Spinal cord (tissue), 10 donors: ENCODE results near the gene SEMA7A. TPM values are rescaled to one million over a fixed set of nuclear protein-coding genes. Genes with fewer than 3 reads are reported as not detected.

Experiments
- DNase-seq, 6 donors: peaks; one replicate each; pipeline versions ENCODE4 v3.0.0 to v3.0.0-alpha.2; 2013 to 2015; ENCODE audit warnings: low spot score in 6 of 6, low read depth in 4 of 6
- H3K27ac ChIP-seq: one replicate; pipeline ENCODE4 v1.5.1; 2013; ENCODE audit warnings: low read depth, low read length, control low read depth
- H3K27me3 ChIP-seq: one replicate; pipeline ENCODE4 v1.6.1; 2013; ENCODE audit warnings: low read length; ENCODE audit not compliant: control insufficient read depth, insufficient read depth
- H3K36me3 ChIP-seq: one replicate; pipeline ENCODE4 v1.6.1; 2013; ENCODE audit warnings: low read length; ENCODE audit not compliant: control insufficient read depth, insufficient read depth
- H3K4me1 ChIP-seq: one replicate; pipeline ENCODE4 v1.6.1; 2013; ENCODE audit warnings: low read length; ENCODE audit not compliant: control insufficient read depth, insufficient read depth
- H3K4me3 ChIP-seq: one replicate; pipeline ENCODE4 v1.5.1; 2013; ENCODE audit warnings: low read depth, low read length, control low read depth
- H3K9me3 ChIP-seq: one replicate; pipeline ENCODE4 v1.6.1; 2013; ENCODE audit warnings: low read length; ENCODE audit not compliant: control insufficient read depth, insufficient read depth
- whole genome bisulfite sequencing: methylation state at CpG from one replicate; pipeline ENCODE4 v1.1.5; 2013; ENCODE audit warnings: missing lambda C conversion rate; ENCODE audit not compliant: insufficient coverage; 5-methylcytosine and 5-hydroxymethylcytosine counted together
- polyA plus RNA-seq, 2 donors: library from polyadenylated mRNA; unstranded; fragments of 120-200 nt; gene quantifications; one replicate each; pipeline ENCODE4 v1.2.1, GENCODE V29; 2013; ENCODE audit not compliant: insufficient read length in 2 of 2
- total RNA-seq, 2 donors: library from RNA; depleted of rRNA in 1 of 2; stranded (reverse); fragments of 120-200 nt in 1 of 2; fragments of >200 nt in 1 of 2; gene quantifications; one replicate each; pipeline versions ENCODE4 v1.2.3 to v1.2.4, GENCODE V29; 2013 to 2014
- donor health status: healthy.

SEMA7A gene
- total and polyA plus RNA-seq, 4 donors = 12.3 to 45.1 (median 35.2) TPM

DNA sequence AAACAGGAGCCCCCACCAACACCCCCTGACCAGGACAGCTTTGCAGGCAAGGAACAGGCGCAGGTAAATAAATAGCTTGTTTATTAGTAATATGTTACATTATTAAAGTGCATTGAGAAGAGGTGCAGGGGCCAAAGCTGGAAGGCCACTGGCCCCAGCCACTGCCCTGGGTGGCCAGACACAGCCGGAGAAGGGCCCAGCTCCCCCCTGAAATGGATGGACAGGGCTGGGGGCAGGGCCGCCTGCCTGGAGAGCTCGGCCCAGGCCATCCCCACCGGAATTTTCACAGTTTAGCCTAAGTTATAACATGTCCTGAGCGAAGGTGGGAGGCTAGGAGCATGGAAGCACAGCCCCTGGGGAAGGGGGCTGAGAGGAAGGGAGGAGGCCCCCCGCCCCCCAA is 24.5 kb downstream of the SEMA7A start:
- peaks cover 39% of the 10 kb centered on the region for H3K36me3 ChIP-seq
- no peak for DNase-seq
- no peaks in the 10 kb centered on the region for H3K27me3 ChIP-seq
- no peaks in the 10 kb centered on the region for H3K9me3 ChIP-seq
- H3K27ac ChIP-seq = no peak overlapping the region
- peaks cover 42% of the 10 kb centered on the region for H3K4me1 ChIP-seq
- no peak overlapping the region for H3K4me3 ChIP-seq
- 67% methylated on average over 1 of the region's 7 CpGs for WGBS

DNA sequence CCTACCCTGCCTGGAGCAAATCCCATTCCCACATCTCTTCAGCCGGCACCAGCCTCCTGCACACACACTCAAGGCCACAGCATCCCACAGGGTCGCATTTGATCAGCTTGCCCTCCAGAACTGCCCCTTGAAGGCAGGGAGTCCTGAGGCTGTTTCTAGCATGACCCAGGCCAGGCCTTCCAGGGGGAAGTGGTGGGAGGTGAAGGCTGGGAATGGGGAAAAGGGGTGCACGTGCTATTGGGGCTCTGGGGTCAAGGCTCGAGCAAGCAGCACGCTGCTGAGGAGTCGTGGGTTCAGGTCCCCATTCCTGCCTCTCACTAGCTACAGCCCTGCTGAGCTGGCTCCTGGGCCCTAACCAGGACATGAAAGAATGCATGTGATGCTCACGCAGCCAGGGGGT is 24.9 kb downstream of the SEMA7A start:
- Histone ChIP-seq H3K4me1 (peaks cover 46% of the 10 kb centered on the region), H3K36me3 (peaks cover 35% of the 10 kb centered on the region), H3K4me3 (no peak overlapping the region), H3K9me3 (no peaks in the 10 kb centered on the region), H3K27ac (no peak overlapping the region), H3K27me3 (no peaks in the 10 kb centered on the region)
- 75% methylated on average over 6 of the region's 7 CpGs for WGBS
- no peak for DNase-seq

DNA sequence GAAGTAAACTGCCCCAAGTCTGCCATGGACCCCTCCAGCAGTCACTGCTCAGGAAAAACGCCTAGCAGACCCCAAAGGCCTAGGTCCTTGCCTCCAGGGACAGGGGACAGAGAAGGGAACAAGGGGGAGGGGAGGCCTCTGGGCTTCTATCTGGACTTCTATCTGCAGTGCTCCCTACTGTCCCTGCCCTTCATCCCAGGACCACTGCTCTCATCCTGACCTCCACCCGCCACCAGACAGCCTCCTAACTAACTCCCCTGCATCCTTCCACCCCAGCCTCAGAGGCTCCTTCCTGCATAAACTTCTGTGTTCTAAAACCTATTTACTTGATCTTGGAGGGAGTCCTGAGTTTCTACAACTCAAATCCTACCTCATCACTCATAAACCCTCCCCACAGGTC is 25.4 kb downstream of the SEMA7A start:
- Histone ChIP-seq H3K27ac (no peak overlapping the region), H3K4me3 (no peak overlapping the region), H3K27me3 (no peaks in the 10 kb centered on the region), H3K9me3 (no peaks in the 10 kb centered on the region), H3K4me1 (peaks cover 50% of the 10 kb centered on the region), H3K36me3 (peaks cover 31% of the 10 kb centered on the region)
- WGBS = 80% methylated on average over 2 of the region's 2 CpGs
- DNase-seq = no peak

DNA sequence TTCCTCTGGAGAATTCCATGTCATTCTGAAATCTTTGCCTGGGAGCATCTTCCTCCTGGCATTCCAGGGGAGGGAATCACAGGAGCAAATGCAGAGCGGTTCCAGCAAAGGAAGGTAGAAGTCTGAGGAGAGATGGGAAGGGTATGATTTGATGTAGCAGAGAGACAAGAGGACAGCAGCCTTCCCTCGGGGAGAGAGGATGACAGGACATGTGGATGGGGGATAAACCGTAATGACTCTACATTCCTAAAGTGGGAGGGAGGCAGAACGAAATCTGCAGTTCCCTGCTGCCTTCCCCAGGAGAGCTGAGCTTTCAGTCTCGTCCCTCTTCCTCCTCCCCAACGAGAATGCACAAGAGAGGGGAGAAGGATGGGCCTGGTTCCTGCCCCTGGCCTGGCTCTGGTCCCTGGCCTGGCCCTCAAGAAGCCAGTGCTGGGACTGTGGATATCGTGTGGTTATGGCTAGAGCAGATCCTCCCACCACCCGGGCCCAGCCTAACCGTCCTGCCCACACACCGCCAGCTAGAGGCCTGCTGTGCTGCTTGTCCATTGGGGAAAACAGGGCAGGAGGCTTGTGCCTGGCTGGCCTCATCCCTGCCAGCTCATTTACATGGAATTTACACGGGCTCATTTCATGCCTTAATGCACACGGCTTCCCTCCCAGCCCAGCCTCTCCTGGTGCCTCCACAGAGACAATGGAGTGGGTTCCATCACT is 26.6 kb downstream of the SEMA7A start:
- H3K36me3 ChIP-seq = peaks cover 28% of the 10 kb centered on the region
- H3K4me1 ChIP-seq = peaks cover 51% of the 10 kb centered on the region
- no peaks in the 10 kb centered on the region for H3K27me3 ChIP-seq
- no peak overlapping the region for H3K4me3 ChIP-seq
- no peaks in the 10 kb centered on the region for H3K9me3 ChIP-seq
- 20% methylated on average over 6 of the region's 12 CpGs for WGBS
- peak in 4 of 6 donors; percentile 15 to 80 (median 58) for DNase-seq
- H3K27ac ChIP-seq = no peak overlapping the region

GRCh38 chr15:74406517-74406916 is 27.2 kb downstream of the SEMA7A start:
- Histone ChIP-seq H3K27me3 (peaks cover 2% of the 10 kb centered on the region), H3K9me3 (no peaks in the 10 kb centered on the region), H3K27ac (no peak overlapping the region), H3K4me1 (peaks cover 47% of the 10 kb centered on the region), H3K4me3 (no peak overlapping the region), H3K36me3 (peaks cover 21% of the 10 kb centered on the region)
- 89% methylated on average over 4 of the region's 4 CpGs for WGBS
- no peak for DNase-seq

DNA sequence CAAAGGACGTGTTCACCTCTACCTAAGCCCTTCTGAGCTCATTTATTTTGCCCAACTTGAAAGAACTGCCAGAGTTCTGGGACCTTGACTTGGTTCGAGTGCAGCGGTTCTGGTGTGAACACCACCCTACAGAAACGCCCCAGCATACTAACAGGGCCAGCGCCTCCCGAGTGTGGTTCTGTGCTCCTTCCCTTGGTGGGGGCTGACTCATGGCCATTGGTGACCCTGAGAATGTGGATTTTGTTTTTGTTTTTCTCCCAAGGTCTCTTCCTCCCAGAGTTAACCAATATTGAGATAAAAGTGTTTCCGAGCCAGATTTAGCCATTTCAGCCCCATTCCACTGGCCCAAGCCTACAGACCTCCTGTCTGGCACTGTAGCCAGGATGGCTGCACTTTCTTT is 27.9 kb downstream of the SEMA7A start:
- H3K4me3 ChIP-seq = no peak overlapping the region
- 92% methylated on average over 5 of the region's 7 CpGs for WGBS
- peaks cover 2% of the 10 kb centered on the region for H3K27me3 ChIP-seq
- peaks cover 14% of the 10 kb centered on the region for H3K36me3 ChIP-seq
- no peak for DNase-seq
- H3K4me1 ChIP-seq = peaks cover 44% of the 10 kb centered on the region
- H3K27ac ChIP-seq = no peak overlapping the region
- H3K9me3 ChIP-seq = no peaks in the 10 kb centered on the region

GRCh38 chr15:74403991-74404563 is 29.7 kb downstream of the SEMA7A start:
- Histone ChIP-seq H3K27me3 (peaks cover 2% of the 10 kb centered on the region), H3K36me3 (no peaks in the 10 kb centered on the region), H3K4me1 (peaks cover 34% of the 10 kb centered on the region), H3K9me3 (no peaks in the 10 kb centered on the region), H3K27ac (no peak overlapping the region), H3K4me3 (no peak overlapping the region)
- WGBS = 68% methylated on average over 13 of the region's 16 CpGs
- DNase-seq = peak in 1 of 6 donors; percentile 73

DNA sequence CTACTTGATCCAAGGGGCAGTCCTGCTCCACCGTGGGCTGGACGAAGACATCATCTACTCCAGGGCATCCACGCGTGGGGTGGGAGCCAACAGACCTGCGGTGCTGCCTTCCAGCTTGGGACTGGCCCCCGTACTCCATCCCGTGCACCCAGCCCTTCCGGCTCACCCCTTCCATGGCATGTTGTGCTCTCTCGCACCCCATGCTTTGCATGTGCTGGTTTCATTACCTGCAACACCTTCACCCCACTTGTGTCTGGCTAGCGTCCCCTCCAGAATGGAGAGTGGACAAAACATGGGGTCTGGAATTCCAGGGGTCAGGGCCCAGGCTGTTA is 30.2 kb downstream of the SEMA7A start:
- no peak overlapping the region for H3K27ac ChIP-seq
- H3K4me3 ChIP-seq = no peak overlapping the region
- H3K27me3 ChIP-seq = peaks cover 2% of the 10 kb centered on the region

DNA sequence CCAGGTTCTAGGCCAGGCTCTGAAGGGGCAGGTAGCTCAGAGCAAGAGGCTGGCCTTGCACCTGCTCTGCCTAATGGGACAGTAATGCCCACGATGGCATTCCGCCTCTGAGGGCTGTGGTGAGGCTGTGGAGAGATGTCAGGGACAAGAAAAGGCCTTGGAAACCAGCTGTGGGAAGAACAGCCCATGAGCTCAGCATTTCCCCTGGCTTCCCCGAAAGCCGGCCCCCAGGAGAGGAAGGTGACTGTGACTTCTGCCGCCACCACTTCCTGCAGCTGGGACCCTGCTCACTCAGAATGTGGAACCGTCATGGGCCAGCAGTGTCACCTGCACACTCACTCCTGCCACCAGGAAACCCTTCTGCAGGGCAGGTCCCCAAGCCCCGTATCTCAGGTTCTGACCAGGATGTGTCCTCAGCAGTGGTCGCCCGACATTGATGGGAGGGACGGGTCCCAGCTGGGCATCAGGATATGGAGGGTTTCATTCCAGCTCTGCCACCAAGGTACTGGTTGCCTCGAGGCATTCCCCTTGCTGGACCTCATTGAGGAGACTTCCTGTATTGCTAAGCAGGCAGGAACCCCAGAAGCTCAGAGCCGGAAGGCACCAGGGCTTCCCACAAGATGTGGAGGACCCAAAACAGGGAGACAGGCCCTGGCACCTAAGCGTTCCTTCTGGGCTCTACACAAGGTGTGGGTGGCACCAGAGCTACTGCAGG is 30.7 kb downstream of the SEMA7A start:
- no peak overlapping the region for H3K27ac ChIP-seq
- WGBS = 89% methylated on average over 13 of the region's 13 CpGs
- no peak for DNase-seq
- peaks cover 25% of the 10 kb centered on the region for H3K4me1 ChIP-seq
- H3K36me3 ChIP-seq = no peaks in the 10 kb centered on the region
- peaks cover 2% of the 10 kb centered on the region for H3K27me3 ChIP-seq
- H3K4me3 ChIP-seq = no peak overlapping the region
- H3K9me3 ChIP-seq = no peaks in the 10 kb centered on the region

More for the DNA sequence above, 30.2 kb downstream of the SEMA7A start:
- H3K36me3 ChIP-seq = no peaks in the 10 kb centered on the region
- H3K4me1 ChIP-seq = peaks cover 29% of the 10 kb centered on the region
- no peaks in the 10 kb centered on the region for H3K9me3 ChIP-seq
- 92% methylated on average over 10 of the region's 10 CpGs for WGBS
- DNase-seq = no peak
